Inflammatory macrophage treated with lipopolysaccharide for 4 hours (primary cell): Measurements from ENCODE around the gene ISCA2.

Source experiments
- DNase-seq: peaks from one replicate; pipeline ENCODE4 v3.0.0-alpha.2; 2020

The ISCA2 gene

DNA sequence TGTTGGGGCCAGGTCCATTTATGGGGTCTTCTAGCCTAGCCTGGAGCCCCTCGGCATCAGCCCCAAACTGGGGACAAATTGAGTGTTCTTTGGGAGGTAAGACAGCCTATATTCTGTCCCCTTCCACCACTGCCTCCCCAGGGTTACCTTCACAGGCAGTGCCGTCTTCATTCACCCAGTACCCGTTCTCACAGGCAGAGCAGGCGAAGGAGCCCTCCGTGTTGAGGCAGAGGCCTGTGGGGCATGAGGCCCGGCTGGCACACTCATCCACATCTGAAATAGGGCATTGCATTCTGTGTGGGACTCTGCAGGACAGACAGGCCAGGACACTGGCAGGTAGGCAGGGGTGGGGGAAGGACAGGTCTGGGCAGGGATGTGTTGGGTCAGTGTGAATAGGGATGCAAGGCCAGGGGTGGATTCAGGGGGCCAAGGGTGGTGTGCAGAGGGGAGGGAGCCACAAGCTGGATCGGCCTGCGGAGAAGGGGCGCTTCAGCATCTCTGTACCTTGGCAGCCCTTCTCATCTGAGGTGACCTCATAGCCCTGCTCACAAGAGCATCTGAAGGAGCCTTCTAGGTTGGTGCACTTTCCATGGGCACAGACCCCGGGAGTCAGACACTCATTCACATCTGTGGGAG lies 16.1 kb downstream of the ISCA2 start:
- DNase-seq = no peak

DNA sequence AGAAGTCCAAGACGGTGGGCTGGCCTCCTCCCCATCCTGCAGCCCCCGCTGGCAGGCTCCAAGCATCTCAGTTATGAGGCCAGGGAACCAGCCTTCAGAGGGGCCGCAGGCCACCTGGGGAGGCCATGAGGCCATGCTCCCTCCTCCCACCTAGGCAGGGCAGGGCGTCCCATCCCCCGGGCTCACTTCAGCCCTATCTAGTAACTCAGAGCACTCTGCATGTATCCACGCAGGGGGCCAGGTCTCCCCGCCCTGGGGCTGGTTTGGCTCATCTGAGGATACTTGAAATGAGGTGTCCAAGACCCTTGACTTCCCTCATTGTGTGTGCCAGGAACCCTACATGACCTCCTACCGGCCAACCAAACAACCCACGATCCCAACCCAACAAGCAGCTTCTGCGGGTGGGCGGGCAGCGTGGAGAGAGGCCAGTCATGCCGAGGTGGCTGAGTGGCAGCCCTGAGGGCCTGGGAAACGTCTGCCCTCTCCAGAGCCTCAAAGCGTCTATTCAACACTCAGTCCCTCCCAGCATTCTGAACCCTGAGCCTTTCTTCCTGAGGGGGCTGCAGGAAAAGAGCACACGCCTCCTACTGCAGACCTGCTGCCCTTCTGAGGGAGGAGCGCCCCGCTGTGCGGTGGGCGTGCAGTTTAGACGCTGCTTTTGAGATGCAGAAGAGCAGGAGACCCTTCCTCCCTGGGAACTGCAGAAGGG lies 16.8 kb downstream of the ISCA2 start:
- no peak for DNase-seq

DNA sequence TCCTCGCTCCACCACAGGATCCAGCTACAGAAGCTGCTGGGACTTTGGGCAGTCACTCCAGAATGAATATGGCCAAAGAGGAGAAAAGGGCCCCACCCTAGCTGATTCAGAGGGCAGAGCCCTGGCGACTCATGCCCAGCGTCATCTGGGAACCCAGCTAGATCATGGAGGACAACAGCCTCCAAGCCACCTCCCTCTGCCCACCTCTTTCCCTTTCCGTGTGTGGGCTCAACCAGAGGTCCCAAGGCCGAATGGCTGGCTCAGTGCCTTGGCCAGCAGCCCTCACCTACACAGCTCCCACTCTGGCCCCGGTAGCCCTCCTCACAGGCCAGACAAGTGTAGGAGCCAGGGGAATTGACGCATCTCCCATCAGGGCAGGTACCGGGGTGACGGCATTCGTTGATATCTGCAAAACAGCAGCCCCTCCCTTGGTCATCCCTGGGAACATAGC lies 17.4 kb downstream of the ISCA2 start:
- DNase-seq = peak; percentile 77

DNA sequence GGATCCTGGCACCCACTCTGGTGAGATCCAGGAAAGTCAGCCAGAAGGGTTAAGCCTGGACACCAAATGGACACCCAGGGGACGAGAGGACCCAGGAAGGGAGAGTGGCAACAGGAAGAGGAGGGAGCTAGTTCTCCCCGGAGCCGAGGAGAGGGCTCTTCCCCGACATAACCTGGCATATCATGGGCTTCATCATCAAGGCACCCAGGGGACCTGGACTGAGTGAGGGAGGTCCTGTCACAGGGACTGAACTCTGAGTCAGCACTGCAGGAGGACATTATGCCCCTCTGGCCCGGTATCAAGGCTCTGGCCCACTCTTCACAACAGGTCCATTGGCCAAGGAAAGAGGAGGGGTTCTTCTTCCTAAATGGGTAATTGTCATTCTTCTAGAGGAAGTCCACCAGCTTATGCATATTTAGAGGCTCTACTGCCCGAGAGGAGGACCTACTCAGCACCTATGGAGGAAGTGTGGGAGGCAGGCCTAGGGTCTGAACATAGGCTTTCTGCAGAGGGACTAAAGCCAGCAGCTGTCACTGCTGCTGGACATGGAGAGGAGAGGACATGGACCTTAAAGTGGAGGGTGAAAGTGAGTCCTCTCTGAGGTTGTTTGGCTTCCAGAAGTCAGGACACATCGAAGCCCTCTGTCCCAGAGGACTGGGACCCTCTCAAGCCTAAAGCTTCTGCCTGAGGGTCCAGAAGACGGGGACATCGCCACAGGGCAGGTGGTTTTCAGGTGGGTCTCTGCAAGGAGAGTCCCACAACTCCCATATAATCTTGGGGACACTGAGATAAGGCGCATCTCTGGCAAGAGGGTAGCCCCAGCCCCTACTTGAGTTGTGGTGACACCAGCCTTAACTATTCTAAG lies 18.6 kb downstream of the ISCA2 start:
- no peak for DNase-seq

DNA sequence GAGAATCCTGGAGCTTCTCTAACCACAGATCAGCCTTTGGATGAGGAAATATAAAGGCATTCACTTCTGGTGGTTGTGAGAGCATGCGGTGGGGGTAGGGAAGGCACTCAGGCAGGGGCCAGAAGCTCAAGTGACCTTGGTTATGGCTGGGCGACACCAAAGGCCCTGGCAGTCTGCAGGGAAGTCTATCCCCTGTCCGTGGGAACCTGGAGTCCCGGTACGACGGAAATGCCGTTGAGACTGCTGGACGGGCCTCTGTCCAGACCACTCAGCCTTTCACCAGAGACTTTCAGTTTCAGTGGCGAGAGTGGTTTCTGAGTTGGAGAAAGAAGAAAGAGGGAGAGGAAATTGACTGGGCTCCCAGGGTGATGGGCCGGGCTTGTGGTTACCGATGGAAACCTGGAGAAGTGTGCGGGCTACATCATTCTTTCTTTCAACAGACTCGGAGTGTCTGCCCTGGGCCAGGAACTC lies 20.9 kb downstream of the ISCA2 start:
- DNase-seq = peak; percentile 84

GRCh38 chr14:74515891-74516412 lies 22.4 kb downstream of the ISCA2 start:
- no peak for DNase-seq

- DNase-seq = no peak
These were observed 23.0 kb downstream of the ISCA2 start for GRCh38 chr14:74516451-74517160.

GRCh38 chr14:74517731-74518130 lies 24.2 kb downstream of the ISCA2 start:
- DNase-seq = no peak

- no peak for DNase-seq
These were observed 24.7 kb downstream of the ISCA2 start for GRCh38 chr14:74518221-74518620.

- no peak for DNase-seq
These were observed 25.9 kb downstream of the ISCA2 start for GRCh38 chr14:74519316-74520074.

DNA sequence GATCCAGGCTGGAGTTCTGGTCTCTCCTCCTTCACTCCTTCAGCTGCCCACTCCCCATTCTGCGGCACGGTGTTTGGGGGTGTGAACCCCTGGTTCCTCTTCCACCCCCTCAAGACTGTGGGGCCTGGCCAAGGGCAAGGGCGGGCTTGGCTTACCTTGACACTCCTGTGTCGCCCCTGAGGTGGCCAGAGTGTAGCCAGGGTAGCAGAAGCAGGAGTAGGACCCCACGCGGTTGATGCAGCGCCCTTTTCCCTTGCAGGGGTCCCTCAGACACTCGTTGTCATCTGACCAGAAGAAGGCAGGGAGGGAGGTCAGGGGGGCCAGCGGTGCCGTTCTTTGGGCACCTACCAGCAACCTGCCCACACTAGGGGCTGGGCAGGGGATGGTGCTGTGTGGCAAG lies 28.2 kb downstream of the ISCA2 start:
- no peak for DNase-seq

DNA sequence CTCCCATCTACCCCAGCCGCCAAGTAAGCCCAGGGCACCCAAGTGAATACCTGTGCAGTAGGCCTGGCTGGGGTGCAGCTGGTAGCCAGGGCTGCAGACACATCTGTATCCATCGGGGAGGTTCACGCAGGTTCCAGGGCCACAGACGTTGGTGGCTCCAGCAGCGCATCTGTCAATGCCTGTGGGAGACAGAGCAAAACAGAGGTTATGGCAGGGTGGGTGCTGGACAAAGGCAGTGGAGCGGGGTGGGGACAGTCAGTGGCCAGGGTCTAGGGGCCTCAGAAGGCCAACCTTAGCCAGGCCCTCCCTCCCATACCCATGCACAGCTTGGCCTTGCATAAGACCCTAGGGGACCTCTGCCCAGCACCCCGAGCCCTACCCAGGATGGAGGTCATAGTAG lies 29.2 kb downstream of the ISCA2 start:
- DNase-seq = no peak

GRCh38 chr14:74524076-74524811 lies 30.7 kb downstream of the ISCA2 start:
- DNase-seq = no peak

- DNase-seq = no peak
These were observed 31.2 kb downstream of the ISCA2 start for GRCh38 chr14:74524812-74525135.

DNA sequence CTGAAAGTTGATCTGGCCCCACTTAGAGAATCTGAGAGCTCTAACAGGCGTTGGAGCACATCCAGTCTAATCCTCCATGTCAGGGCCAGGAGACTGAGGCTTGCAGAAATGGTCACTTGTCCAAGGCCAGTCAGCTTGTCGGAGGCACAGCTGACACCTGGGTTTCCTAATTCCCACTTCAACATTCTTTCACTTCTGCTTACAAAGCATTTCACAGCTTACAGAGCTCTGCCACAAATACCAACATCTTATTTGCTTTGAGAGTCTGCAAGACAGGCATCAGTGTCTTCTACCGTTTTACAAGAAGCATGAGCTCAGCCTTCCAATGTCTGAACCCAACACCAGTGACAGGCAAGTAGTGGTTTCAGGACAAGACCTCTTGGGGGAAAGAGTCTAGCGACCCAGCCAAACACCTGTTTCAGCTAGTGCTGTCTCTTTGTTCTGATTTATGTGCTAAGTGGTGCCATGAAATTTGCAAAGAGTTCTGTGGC lies 31.8 kb downstream of the ISCA2 start:
- DNase-seq = peak; percentile 27

GRCh38 chr14:74526854-74527585 lies 33.5 kb downstream of the ISCA2 start:
- DNase-seq = no peak

DNA sequence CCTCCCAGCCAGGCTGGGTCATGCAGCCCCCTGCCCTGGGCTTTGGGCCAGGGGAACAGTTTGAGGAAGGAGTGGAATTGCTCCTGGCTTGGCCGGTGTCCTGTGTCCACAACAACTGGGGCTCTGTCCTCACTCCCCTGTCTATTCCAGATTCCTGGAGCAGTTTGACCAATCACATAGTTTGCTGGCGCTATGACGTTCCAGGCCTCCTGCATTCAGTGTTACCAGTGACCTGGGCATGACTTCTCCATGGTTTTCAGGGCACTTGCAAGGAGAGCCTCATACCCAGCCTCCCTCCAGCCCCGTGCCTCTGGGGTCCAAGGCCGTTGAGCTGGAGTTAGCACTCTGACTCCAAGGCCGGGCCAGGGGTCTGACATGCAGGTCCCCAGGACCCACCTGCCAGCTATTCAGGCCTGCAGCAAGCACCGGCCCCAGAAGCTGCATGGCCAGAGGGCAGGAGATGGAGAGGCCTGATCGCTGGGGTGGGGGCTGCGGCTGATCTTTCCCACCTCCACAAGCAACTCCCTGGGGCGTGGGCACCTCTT lies 34.2 kb downstream of the ISCA2 start:
- no peak for DNase-seq

GRCh38 chr14:74528406-74528805 lies 34.8 kb downstream of the ISCA2 start:
- no peak for DNase-seq

DNA sequence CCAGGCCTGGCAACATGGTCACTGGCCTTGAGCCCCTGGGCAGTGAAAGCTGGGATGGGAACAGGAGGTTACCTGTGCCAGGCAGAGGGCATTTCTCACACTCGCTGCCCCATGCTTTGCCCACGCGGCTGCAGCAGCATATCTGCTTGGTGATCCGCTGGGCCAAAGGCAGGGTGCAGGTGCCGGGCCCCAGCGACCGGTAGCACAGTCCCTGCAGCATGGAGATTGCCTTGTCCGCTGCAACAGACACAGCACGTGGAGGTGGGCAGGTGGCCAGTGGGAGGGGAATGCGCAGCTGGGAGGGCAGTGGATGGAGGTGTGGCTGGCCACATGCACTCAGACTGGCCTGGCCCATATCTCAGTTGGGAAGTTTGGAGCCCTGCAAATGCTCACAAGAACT lies 35.3 kb downstream of the ISCA2 start:
- no peak for DNase-seq

- peak; percentile 45 for DNase-seq
These were observed 37.4 kb downstream of the ISCA2 start for GRCh38 chr14:74531006-74531405.
